ENCODE results near the gene PTK6.

Gene PTK6

GRCh38 chr20:63503524-63503923 is 33.7 kb downstream of the PTK6 start:
- DNase-seq (ENCODE audit: insufficient read length, low spot score) (no peak), FAIRE-seq (no peak)

GRCh38 chr20:63502671-63503172 is 34.5 kb downstream of the PTK6 start:
- TF ChIP-seq POU2F2 (IDR thresholded peaks at IDR 0.05; ENCODE audit: low read depth, low read length), result no peak
- no peak for TF ChIP-seq SPI1 (IDR thresholded peaks at IDR 0.05; ENCODE audit: low read depth, low read length)
- no peak for TF ChIP-seq POLR2A (IDR thresholded peaks at IDR 0.05; ENCODE audit: low read depth, low read length)
- DNase-seq (ENCODE audit: insufficient read length, low spot score) (no peak), FAIRE-seq (no peak)

More at GRCh38 chr20:63503524-63503923, 33.7 kb downstream of the PTK6 start:
- TF ChIP-seq POU2F2 (IDR thresholded peaks at IDR 0.05; ENCODE audit: low read depth, low read length), result no peak
- no peak for TF ChIP-seq POLR2AphosphoS5 (IDR thresholded peaks at IDR 0.05; ENCODE audit: low read depth, low read length)
- no peak for TF ChIP-seq POLR2A (IDR thresholded peaks at IDR 0.05; ENCODE audit: low read depth, low read length)
- no peak for TF ChIP-seq TAF1 (IDR thresholded peaks at IDR 0.05; ENCODE audit: low read depth, low read length)
- no peak for TF ChIP-seq PAX5 (IDR thresholded peaks at IDR 0.05; ENCODE audit: insufficient read depth, low read length, severe bottlenecking)
- TF ChIP-seq SPI1 (IDR thresholded peaks at IDR 0.05; ENCODE audit: low read depth, low read length), result no peak

GRCh38 chr20:63501818-63502670 is 35.1 kb downstream of the PTK6 start:
- FAIRE-seq (no peak), DNase-seq (ENCODE audit: insufficient read length, low spot score) (no peak)
- TF ChIP-seq POLR2A (IDR thresholded peaks at IDR 0.05; ENCODE audit: low read depth, low read length) (no peak), PAX5 (IDR thresholded peaks at IDR 0.05; ENCODE audit: insufficient read depth, low read length, severe bottlenecking) (no peak), POLR2AphosphoS5 (IDR thresholded peaks at IDR 0.05; ENCODE audit: low read depth, low read length) (no peak), POU2F2 (IDR thresholded peaks at IDR 0.05; ENCODE audit: low read depth, low read length) (no peak), TAF1 (IDR thresholded peaks at IDR 0.05; ENCODE audit: low read depth, low read length) (no peak), SPI1 (IDR thresholded peaks at IDR 0.05; ENCODE audit: low read depth, low read length) (no peak)

GRCh38 chr20:63500902-63501817 is 36.0 kb downstream of the PTK6 start:
- no peak for TF ChIP-seq POLR2AphosphoS5 (IDR thresholded peaks at IDR 0.05; ENCODE audit: low read depth, low read length)
- TF ChIP-seq TAF1 (IDR thresholded peaks at IDR 0.05; ENCODE audit: low read depth, low read length), result no peak
- DNase-seq (ENCODE audit: insufficient read length, low spot score), result no peak
- FAIRE-seq, result no peak

GRCh38 chr20:63500151-63500901 is 36.9 kb downstream of the PTK6 start:
- DNase-seq (ENCODE audit: insufficient read length, low spot score), result no peak
- no peak for TF ChIP-seq SPI1 (IDR thresholded peaks at IDR 0.05; ENCODE audit: low read depth, low read length)
- TF ChIP-seq TAF1 (IDR thresholded peaks at IDR 0.05; ENCODE audit: low read depth, low read length), result no peak
- no peak for TF ChIP-seq POU2F2 (IDR thresholded peaks at IDR 0.05; ENCODE audit: low read depth, low read length)
- no peak for TF ChIP-seq PAX5 (IDR thresholded peaks at IDR 0.05; ENCODE audit: insufficient read depth, low read length, severe bottlenecking)
- no peak for TF ChIP-seq POLR2AphosphoS5 (IDR thresholded peaks at IDR 0.05; ENCODE audit: low read depth, low read length)
- no peak for TF ChIP-seq POLR2A (IDR thresholded peaks at IDR 0.05; ENCODE audit: low read depth, low read length)
- no peak for FAIRE-seq

- FAIRE-seq (no peak), DNase-seq (ENCODE audit: insufficient read length, low spot score) (no peak)
- no peak for TF ChIP-seq PAX5 (IDR thresholded peaks at IDR 0.05; ENCODE audit: insufficient read depth, low read length, severe bottlenecking)
- no peak for TF ChIP-seq SPI1 (IDR thresholded peaks at IDR 0.05; ENCODE audit: low read depth, low read length)
- no peak for TF ChIP-seq POU2F2 (IDR thresholded peaks at IDR 0.05; ENCODE audit: low read depth, low read length)
- no peak for TF ChIP-seq POLR2A (IDR thresholded peaks at IDR 0.05; ENCODE audit: low read depth, low read length)
- no peak for TF ChIP-seq TAF1 (IDR thresholded peaks at IDR 0.05; ENCODE audit: low read depth, low read length)
- no peak for TF ChIP-seq POLR2AphosphoS5 (IDR thresholded peaks at IDR 0.05; ENCODE audit: low read depth, low read length)
These were observed 37.7 kb downstream of the PTK6 start for GRCh38 chr20:63499338-63499969.

GRCh38 chr20:63498960-63499337 is 38.2 kb downstream of the PTK6 start, which contains the start of gene EEF1A2:
Gene EEF1A2, minus strand, starts transcription at chr20:63499083. Its CDS starts 1,320 bp downstream, at chr20:63497763.
- FAIRE-seq (no peak), DNase-seq (ENCODE audit: insufficient read length, low spot score) (no peak)
- no peak for TF ChIP-seq TAF1 (IDR thresholded peaks at IDR 0.05; ENCODE audit: low read depth, low read length)
- TF ChIP-seq POU2F2 (IDR thresholded peaks at IDR 0.05; ENCODE audit: low read depth, low read length), result no peak
- TF ChIP-seq POLR2A (IDR thresholded peaks at IDR 0.05; ENCODE audit: low read depth, low read length), result no peak
- TF ChIP-seq POLR2AphosphoS5 (IDR thresholded peaks at IDR 0.05; ENCODE audit: low read depth, low read length), result no peak
- no peak for TF ChIP-seq SPI1 (IDR thresholded peaks at IDR 0.05; ENCODE audit: low read depth, low read length)
- TF ChIP-seq PAX5 (IDR thresholded peaks at IDR 0.05; ENCODE audit: insufficient read depth, low read length, severe bottlenecking), result no peak
